HG03354 (cell line): ENCODE results near the gene FBXL3.
"Not testable (repeated sequence)": the region's sequence is repeated elsewhere in the genome, so short reads cannot be mapped to it uniquely, and the experiment has no call there.

Source experiments
- ATAC-seq: cut with Tn5 transposase; IDR thresholded peaks from one replicate; pipeline ENCODE4 v1.9.1; 2021; ENCODE audit warnings: mild to moderate bottlenecking; ENCODE audit not compliant: unreplicated experiment, poor library complexity, severe bottlenecking

FBXL3 gene

GRCh38 chr13:77029436-77029835 lies 2.5 kb upstream of the FBXL3 start:
- no peak for ATAC-seq

DNA sequence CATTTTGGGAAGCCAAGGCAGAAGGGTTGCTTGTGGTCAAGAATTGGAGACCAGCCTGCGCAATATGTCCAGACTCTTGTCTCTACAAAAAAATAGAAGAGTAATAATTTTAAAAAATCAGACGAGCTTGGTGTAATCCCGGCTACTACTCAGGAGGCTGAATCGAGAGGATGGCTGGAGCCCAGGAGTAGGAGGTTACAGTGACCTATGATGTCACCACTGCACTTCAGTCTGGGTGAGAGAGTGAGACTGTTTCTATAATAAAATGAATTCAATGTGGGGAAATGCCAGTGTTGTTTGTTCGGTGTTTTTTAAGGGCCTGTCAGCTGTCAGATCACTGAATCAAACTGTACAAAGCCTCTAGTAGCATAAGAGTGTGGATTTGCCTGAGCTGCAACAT lies 1.2 kb upstream of the FBXL3 start:
- no peak for ATAC-seq

- peak; percentile 63 for ATAC-seq
These were observed 601 bp downstream of the FBXL3 start for GRCh38 chr13:77026255-77026860.

GRCh38 chr13:77022341-77022740 lies 4.6 kb downstream of the FBXL3 start:
- no peak for ATAC-seq

GRCh38 chr13:77019756-77020155 lies 7.2 kb downstream of the FBXL3 start:
- no peak for ATAC-seq

DNA sequence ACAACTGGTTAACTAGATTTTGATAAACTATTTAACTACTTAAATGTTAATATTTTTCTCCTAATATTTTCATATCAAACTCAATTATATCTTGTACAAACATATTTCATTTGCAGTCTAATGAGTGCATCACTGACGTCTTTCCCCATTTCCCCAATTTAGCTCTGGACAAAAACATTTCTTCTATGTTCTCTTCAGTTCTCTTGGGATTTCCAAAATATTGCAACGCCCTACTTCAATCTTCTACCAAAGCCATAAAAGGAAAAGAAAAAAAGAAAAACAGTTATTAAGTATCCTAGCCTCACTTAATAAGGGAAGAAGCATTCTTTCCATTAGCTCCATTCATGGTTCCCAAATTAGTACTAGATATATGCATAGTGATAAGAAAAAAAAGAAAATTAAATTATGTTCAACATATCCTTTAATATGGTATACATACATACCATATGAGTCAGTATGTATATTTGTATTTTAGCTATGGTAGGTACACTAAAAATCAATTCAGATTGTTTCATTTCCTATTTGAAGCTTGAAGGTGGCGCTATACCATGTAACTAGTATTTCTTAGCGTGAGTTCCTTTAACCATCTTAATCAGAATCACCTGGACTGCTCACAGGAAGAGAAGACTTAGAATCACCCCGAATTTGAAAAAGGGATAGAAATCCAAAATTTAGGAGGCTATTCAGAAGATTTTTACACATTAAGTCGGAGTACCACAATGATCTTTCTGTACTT lies 9.9 kb downstream of the FBXL3 start:
- ATAC-seq, result no peak

GRCh38 chr13:77016251-77016812 lies 10.6 kb downstream of the FBXL3 start:
- no peak for ATAC-seq

DNA sequence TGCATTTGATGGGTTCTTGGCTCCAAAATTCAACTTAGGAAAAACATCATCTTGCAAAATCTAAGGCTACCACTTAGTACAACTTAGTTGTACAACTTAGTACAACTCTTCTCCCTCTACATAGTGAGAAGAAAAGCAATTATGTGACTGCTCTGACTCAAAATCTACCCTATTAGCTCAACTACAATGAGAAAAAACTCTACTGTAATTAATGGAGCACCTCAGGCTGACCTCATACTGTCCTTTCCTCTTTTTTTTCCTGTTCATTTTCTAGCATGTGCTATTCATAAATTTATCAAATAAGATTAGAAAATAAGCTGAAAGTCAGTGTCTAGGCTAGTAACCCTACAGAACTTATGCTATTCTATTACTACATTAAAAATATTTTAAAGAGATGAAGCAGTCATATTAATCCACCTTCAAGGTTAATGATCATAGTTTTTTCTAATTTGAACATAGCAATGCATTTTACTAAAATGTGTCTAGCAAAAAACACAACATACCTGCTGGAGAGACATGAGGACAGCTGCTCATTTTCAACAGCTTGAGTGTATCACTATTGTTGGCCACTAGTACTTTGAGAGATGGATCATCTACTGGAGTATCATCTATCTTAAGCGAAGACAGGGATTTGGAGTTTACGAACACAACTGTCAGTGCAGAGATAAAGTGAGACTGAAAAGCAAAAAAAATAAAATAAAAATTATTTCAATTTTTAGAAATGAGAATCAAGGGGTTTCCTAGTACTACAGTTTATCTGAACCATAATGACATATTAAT lies 11.9 kb downstream of the FBXL3 start:
- no peak for ATAC-seq

GRCh38 chr13:77013853-77014542 lies 13.0 kb downstream of the FBXL3 start:
- ATAC-seq, result no peak

DNA sequence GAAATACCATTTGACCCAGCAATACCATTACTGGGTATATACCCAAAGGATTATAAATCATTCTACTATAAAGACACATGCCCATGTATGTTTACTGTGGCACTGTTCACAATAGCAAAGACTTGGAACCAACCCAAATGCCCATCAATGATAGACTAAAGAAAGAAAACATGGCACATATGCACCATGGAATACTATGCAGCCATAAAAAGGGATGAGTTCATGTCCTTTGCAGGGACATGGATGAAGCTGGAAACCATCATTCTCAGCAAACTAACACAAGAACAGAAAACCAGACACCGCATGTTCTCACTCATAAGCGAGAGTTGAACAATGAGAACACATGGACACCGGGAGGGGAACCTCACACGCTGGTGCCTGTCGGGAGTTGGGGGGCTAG lies 17.2 kb downstream of the FBXL3 start:
- not testable (repeated sequence) for ATAC-seq

DNA sequence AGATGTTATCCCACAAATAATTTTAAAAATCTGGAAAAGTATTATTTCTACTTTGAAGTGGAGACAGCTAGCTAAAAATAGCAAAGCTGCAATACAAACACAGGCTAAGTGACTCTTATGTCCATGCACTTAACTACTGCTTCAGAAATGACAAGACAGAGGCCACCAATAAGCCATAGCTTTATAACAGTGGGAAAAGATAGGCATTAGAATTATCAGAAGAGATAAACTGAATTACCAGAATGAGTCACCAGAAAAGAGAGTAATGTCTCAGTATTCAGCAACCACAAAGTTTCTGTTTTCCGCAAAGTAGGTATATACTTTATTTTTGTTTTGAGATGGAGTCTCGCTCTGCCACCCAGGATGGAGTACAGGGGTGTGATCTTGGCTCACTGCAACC lies 17.9 kb downstream of the FBXL3 start:
- ATAC-seq, result no peak

DNA sequence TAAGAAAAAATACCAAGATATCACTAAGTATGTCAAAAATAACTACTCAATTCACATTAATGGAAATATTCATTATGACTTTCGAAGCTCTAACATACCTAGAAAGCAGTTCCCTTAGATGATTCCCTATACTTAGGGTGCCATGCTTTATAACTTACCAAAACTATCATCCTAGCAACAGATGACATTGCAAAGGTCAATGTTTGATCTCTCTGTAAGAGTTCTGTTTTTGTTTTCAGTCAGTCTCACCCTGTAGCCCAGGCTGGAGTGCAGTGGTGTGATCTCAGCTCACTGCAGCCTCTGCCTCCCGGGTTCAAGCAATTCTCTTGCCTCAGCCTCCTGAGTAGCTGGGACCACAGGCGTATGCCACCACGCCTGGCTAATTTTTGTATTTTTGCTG lies 18.6 kb downstream of the FBXL3 start:
- ATAC-seq, result not testable (repeated sequence)

DNA sequence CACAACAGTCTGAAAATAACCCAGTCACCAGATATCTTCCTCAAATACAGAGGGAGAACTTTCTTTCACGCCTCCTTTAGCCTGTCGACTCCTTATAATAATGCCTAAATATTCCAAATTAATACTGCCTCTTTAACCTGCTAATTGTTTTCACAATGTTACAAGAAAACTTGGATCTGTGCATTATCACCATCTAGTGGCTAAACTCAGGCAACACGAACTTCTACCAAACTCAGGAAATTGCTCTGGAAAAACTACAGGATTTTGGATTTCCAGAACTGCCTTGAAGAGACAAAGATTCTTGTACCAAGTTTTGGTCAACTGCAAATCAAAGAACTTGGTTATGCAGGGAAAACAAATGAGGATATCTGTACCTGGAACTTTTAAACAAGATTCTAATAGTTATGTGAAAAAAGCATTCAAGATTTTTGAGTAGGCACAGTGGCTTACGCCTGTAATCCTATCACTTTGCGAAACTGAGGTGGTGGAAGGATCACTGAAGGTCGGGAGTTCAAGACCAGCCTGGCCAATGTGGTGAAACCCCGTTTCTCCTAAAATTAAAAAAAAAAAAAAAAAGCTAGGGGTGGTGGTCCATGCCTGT lies 24.3 kb downstream of the FBXL3 start:
- no peak for ATAC-seq

DNA sequence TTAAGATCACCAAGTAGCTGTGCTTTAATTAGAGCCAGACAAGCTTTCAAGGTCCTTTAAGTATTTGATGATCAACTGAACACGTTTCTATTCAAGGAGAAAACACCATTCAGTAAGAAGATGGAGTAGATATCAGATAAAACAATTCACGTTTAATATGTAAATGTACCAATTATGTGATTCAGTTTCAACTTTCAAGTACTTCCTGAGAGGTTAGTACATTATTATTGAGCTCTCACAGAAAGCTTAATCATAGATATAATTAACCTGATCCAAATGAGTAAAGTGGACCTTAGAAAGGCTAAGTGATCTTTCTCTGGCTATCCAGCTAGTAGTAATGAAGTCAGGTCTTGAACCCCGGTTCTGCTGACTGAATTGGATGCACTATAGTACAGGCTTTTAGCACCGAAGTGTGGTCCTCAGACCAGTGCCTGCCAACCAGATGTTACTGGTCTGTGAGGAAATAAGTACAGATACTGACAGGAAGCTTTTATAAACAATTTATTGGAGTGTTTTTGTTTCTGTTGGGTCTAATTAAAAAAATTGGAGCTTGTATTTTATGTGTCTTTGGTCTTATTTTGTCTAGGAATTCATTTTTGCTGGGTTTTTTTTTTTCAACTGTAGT lies 24.9 kb downstream of the FBXL3 start:
- no peak for ATAC-seq

DNA sequence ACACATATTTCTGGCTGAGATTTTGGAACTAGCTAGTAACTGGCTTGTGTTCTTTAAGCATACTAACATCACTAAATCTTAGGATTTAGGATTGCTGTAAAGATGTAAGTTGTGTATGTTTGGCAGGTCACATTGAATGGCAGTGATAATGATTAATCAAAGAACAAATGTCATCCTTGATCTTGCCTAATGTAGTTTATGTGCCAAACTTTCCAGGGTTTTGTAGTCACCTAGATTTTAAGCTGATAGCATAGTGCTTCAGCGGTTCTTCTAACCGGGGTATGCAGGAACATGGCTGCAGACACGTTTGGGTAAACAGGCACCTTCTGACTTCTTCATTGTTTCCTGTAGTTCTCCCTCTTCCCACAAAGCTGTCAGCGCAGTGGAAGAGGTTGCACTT lies 25.4 kb downstream of the FBXL3 start:
- no peak for ATAC-seq

GRCh38 chr13:77000475-77000874 lies 26.5 kb downstream of the FBXL3 start:
- no peak for ATAC-seq

GRCh38 chr13:76994281-76994680 lies 32.7 kb downstream of the FBXL3 start:
- no peak for ATAC-seq

GRCh38 chr13:76993473-76993872 lies 33.5 kb downstream of the FBXL3 start:
- no peak for ATAC-seq

GRCh38 chr13:76993021-76993420 lies 33.9 kb downstream of the FBXL3 start:
- ATAC-seq, result no peak
